ENCODE results near the gene MAP3K14.

GRCh38 chr17:45241328-45242028 is 75.3 kb downstream of the MAP3K14 start:
- TF ChIP-seq CTCF (IDR thresholded peaks at IDR 0.05): no peak
- TF ChIP-seq POLR2A (IDR thresholded peaks at IDR 0.05): no peak
- TF ChIP-seq EP300 (IDR thresholded peaks at IDR 0.05): no peak

All from ovary (tissue), 3 donors.